Type B pancreatic cell (in vitro differentiated cells): Measurements from ENCODE around the gene NSD2. TPM values are rescaled to one million over a fixed set of nuclear protein-coding genes. Genes with fewer than 3 reads are reported as not detected.

ENCODE experiments used
- DNase-seq: peaks from one replicate; pipeline ENCODE4 v3.0.0; 2021; ENCODE audit warnings: mixed read lengths; ENCODE audit not compliant: unreplicated experiment; ENCODE audit errors: extremely low spot score
- H3K27ac Mint-ChIP-seq: 2 replicates; pipeline ENCODE4 v1.8.0; 2021; ENCODE audit warnings: mild to moderate bottlenecking, mixed read lengths
- H3K27me3 Mint-ChIP-seq: 2 replicates; pipeline ENCODE4 v1.8.0; 2021; ENCODE audit warnings: mixed read lengths
- H3K36me3 Mint-ChIP-seq: 2 replicates; pipeline ENCODE4 v1.8.0; 2021; ENCODE audit warnings: mixed read lengths
- H3K4me1 Mint-ChIP-seq: one replicate; pipeline ENCODE4 v1.8.0; 2021; ENCODE audit warnings: mixed read lengths; ENCODE audit not compliant: unreplicated experiment
- H3K4me3 Mint-ChIP-seq: 2 replicates; pipeline ENCODE4 v1.8.0; 2021; ENCODE audit warnings: mild to moderate bottlenecking, mixed read lengths
- H3K9me3 Mint-ChIP-seq: 2 replicates; pipeline ENCODE4 v1.8.0; 2021; ENCODE audit warnings: mixed read lengths
- total RNA-seq: library from RNA; stranded (reverse); gene quantifications from 2 replicates; pipeline ENCODE4 v1.2.1, GENCODE V29; 2021; ENCODE audit warnings: low replicate concordance
- TF ChIP-seq, protein P1 (sequence below): fragments of 200-600 bp; sonication (generic); conservative IDR thresholded peaks from 2 replicates; pipeline ENCODE4 v1.5.0; 2021; ENCODE audit warnings: antibody characterized with exemption, mild to moderate bottlenecking

NSD2 gene
- total RNA-seq, 1 donor from 2014 or later, result 156 TPM

DNA sequence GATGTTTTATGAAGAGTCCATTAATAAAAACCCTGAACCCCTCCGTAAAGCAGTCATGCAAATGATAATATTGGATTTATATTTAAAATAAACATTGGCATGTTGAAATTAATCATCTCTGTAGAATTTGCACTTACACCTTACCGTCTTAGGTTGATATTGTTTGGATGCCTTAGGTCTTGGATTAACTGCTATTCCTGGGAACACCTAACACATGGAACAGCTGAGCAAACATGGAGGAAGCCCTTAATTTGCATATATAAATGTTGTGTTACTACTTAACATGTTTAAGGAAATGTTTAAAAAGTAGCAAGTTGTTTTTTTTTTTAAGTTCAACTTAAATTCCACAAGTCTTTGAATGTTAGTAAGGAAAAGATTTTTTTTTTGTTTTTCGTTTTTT, 62.5 kb downstream of the NSD2 start:
- no peak overlapping the region for H3K4me3 Mint-ChIP-seq
- H3K4me1 Mint-ChIP-seq, result no peaks in the 10 kb centered on the region
- peaks cover 13% of the 10 kb centered on the region for H3K36me3 Mint-ChIP-seq
- H3K27me3 Mint-ChIP-seq, result no peaks in the 10 kb centered on the region
- TF ChIP-seq, protein P1, sequence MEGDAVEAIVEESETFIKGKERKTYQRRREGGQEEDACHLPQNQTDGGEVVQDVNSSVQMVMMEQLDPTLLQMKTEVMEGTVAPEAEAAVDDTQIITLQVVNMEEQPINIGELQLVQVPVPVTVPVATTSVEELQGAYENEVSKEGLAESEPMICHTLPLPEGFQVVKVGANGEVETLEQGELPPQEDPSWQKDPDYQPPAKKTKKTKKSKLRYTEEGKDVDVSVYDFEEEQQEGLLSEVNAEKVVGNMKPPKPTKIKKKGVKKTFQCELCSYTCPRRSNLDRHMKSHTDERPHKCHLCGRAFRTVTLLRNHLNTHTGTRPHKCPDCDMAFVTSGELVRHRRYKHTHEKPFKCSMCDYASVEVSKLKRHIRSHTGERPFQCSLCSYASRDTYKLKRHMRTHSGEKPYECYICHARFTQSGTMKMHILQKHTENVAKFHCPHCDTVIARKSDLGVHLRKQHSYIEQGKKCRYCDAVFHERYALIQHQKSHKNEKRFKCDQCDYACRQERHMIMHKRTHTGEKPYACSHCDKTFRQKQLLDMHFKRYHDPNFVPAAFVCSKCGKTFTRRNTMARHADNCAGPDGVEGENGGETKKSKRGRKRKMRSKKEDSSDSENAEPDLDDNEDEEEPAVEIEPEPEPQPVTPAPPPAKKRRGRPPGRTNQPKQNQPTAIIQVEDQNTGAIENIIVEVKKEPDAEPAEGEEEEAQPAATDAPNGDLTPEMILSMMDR, result no peak
- H3K27ac Mint-ChIP-seq, result no peak overlapping the region
- H3K9me3 Mint-ChIP-seq, result no peaks in the 10 kb centered on the region
- no peak for DNase-seq

- no peak for DNase-seq
- Mint-ChIP-seq H3K27ac (peak overlapping the region; percentile 55), H3K9me3 (no peaks in the 10 kb centered on the region), H3K4me3 (no peak overlapping the region), H3K36me3 (peaks cover 17% of the 10 kb centered on the region), H3K27me3 (no peaks in the 10 kb centered on the region), H3K4me1 (peaks cover 13% of the 10 kb centered on the region)
- TF ChIP-seq, protein P1, result no peak
Observed at GRCh38 chr4:1937550-1937949, 66.4 kb downstream of the NSD2 start.

DNA sequence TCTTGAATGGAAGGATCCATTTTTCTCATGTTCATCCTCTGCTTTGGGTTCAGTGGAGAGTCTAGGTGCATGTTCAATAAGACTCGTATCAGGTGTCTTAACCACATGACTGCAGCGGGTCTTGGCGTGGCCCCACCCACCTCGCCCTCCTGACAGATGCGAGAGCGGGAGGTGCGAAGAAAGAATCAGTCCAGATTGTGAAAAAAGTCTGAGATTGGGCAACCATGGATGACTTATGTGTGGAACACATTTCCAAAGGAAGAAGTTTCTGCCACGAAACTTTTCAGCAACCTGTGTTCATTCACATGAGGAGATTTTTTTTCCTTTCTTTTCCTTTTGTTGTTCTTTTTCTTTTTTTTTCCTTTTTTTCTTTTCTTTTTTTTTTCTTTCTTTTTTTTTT, 66.8 kb downstream of the NSD2 start:
- Mint-ChIP-seq H3K4me1 (peaks cover 13% of the 10 kb centered on the region), H3K9me3 (no peaks in the 10 kb centered on the region), H3K27ac (peak overlapping the region; percentile 55), H3K27me3 (no peaks in the 10 kb centered on the region), H3K36me3 (peaks cover 18% of the 10 kb centered on the region), H3K4me3 (no peak overlapping the region)
- DNase-seq, result no peak
- TF ChIP-seq, protein P1, result no peak

DNA sequence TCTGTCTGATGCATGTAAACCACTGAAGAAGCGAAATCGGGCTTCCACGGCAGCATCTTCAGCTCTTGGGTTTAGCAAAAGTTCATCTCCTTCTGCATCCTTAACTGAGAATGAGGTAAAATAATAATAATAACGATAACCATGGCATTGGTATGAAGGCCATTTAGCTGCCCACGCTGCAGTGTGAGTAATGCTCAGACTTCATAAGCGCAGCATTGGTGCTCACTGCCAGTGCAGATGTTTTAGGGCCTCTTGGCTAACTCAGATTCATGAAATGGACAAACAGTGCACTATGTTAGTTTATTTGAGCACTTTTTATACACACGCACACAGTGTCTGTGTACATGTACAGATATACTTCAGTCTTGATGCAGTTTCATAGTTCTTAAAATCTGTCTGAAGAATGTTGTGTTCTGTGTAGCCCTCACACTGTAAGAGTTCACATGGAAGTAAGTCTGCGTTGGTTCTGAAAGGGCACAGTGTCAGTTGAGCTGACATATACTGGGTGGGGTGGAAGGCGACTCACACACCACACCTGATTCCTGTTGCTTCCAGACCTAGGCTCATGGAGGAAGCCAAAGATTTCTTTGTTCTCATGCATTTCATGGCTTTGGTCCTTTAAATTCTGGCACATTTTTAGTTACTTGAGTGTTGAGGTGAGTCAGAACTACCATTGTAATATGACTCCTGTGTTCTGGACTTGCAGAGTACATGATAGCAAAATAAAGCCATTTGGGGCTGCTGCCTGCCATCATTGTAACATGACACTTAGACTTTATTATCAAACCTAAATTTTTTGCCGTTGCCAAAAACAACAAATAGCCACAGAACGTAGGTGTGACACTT, 68.7 kb downstream of the NSD2 start:
- no peaks in the 10 kb centered on the region for H3K27me3 Mint-ChIP-seq

DNA sequence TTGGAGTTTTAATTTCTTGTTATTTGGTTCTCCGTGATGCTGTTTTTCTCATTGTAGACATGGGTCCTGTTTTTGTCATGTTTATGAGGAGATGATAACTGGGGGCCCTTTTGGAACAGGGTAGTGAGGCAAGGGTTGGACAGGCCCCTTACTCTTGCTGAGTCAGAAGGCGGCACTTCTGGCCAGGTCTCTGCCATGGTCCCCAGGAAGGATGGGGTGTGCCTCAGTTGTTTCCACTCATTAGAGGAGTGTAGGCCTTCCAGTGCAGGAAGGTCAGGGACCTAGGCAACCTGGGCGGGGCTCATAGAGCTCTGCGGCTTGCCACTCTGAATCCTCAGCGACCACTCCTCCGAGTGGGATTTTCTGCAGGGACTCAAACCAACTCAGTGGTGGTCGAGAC, 69.4 kb downstream of the NSD2 start:
- TF ChIP-seq, protein P1, result no peak
- peaks cover 20% of the 10 kb centered on the region for H3K36me3 Mint-ChIP-seq
- no peaks in the 10 kb centered on the region for H3K27me3 Mint-ChIP-seq
- no peak for DNase-seq
- H3K9me3 Mint-ChIP-seq, result no peaks in the 10 kb centered on the region
- peaks cover 15% of the 10 kb centered on the region for H3K4me1 Mint-ChIP-seq
- H3K4me3 Mint-ChIP-seq, result no peak overlapping the region
- peak overlapping the region; percentile 35 for H3K27ac Mint-ChIP-seq

More for the DNA sequence above, 68.7 kb downstream of the NSD2 start:
- Mint-ChIP-seq H3K27ac (peak overlapping the region; percentile 35), H3K36me3 (peaks cover 18% of the 10 kb centered on the region), H3K4me3 (no peak overlapping the region), H3K9me3 (no peaks in the 10 kb centered on the region), H3K4me1 (peaks cover 13% of the 10 kb centered on the region)
- TF ChIP-seq, protein P1, result no peak
- no peak for DNase-seq
